Amniotic epithelial cell (primary cell): ENCODE results near the gene ERMARD.

ENCODE experiments used
- DNase-seq: peaks from one replicate; pipeline ENCODE4 v3.0.0-alpha.2; 2010; ENCODE audit warnings: low read depth

The ERMARD gene

GRCh38 chr6:169802790-169803189 lies 51.4 kb downstream of the ERMARD start:
- no peak for DNase-seq

- DNase-seq, result peak; percentile 59
Measured at GRCh38 chr6:169803271-169803811, 51.9 kb downstream of the ERMARD start.

- DNase-seq, result no peak
Measured at GRCh38 chr6:169803816-169804340, 52.5 kb downstream of the ERMARD start.

- no peak for DNase-seq
Measured at GRCh38 chr6:169804427-169804826, 53.0 kb downstream of the ERMARD start.

GRCh38 chr6:169805242-169805838 lies 53.9 kb downstream of the ERMARD start:
- DNase-seq, result no peak

- no peak for DNase-seq
Measured at GRCh38 chr6:169806701-169807100, 55.3 kb downstream of the ERMARD start.

GRCh38 chr6:169807229-169807628 lies 55.8 kb downstream of the ERMARD start:
- DNase-seq, result no peak

- DNase-seq, result no peak
Measured at GRCh38 chr6:169807699-169808607, 56.5 kb downstream of the ERMARD start.

- DNase-seq, result no peak
Measured at GRCh38 chr6:169808608-169808967, 57.2 kb downstream of the ERMARD start.

- DNase-seq, result no peak
Measured at GRCh38 chr6:169809386-169809785, 58.0 kb downstream of the ERMARD start.

GRCh38 chr6:169810066-169810989 lies 58.9 kb downstream of the ERMARD start:
- no peak for DNase-seq

- no peak for DNase-seq
Measured at GRCh38 chr6:169811072-169811471, 59.6 kb downstream of the ERMARD start.

- DNase-seq, result no peak
Measured at GRCh38 chr6:169811521-169812256, 60.3 kb downstream of the ERMARD start.

- DNase-seq, result no peak
Measured at GRCh38 chr6:169812257-169812644, 60.8 kb downstream of the ERMARD start.

GRCh38 chr6:169813969-169814368 lies 62.5 kb downstream of the ERMARD start:
- DNase-seq, result no peak

GRCh38 chr6:169816054-169816453 lies 64.6 kb downstream of the ERMARD start:
- no peak for DNase-seq

- DNase-seq, result no peak
Measured at GRCh38 chr6:169816975-169817374, 65.6 kb downstream of the ERMARD start.

GRCh38 chr6:169820358-169820757 lies 68.9 kb downstream of the ERMARD start:
- DNase-seq, result no peak

GRCh38 chr6:169824021-169824420 lies 72.6 kb downstream of the ERMARD start:
- DNase-seq, result no peak

GRCh38 chr6:169824848-169825557 lies 73.6 kb downstream of the ERMARD start:
- no peak for DNase-seq
